Stimulated activated CD4-positive, alpha-beta T cell treated with anti-CD3 and anti-CD28 coated beads, Interleukin-1b, Interleukin-23, amount 100 ng/mL, for 4 hours (primary cell): Measurements from ENCODE around the gene UNC45B.
"Not testable (repeated sequence)": the region's sequence is repeated elsewhere in the genome, so short reads cannot be mapped to it uniquely, and the experiment has no call there.

Source experiments
- DNase-seq, 2 donors: peaks; one replicate each; pipeline ENCODE4 v3.0.0-alpha.2; 2020; ENCODE audit warnings: low read depth in 2 of 2

UNC45B gene

GRCh38 chr17:35217107-35217506, 69.5 kb downstream of the UNC45B start:
- no peak for DNase-seq

- DNase-seq, result no peak
Measured at GRCh38 chr17:35218915-35219314, 71.3 kb downstream of the UNC45B start.

GRCh38 chr17:35222452-35222851, 74.8 kb downstream of the UNC45B start:
- DNase-seq, result no peak

- DNase-seq, result no peak
Measured at GRCh38 chr17:35224436-35224835, 76.8 kb downstream of the UNC45B start.

- DNase-seq, result no peak
Measured at GRCh38 chr17:35227546-35227945, 79.9 kb downstream of the UNC45B start.

- DNase-seq, result no peak
Measured at GRCh38 chr17:35229638-35230037, 82.0 kb downstream of the UNC45B start.

- not testable (repeated sequence) for DNase-seq
Measured at GRCh38 chr17:35234315-35234714, 86.7 kb downstream of the UNC45B start.

GRCh38 chr17:35235289-35235688, 87.7 kb downstream of the UNC45B start:
- no peak for DNase-seq

GRCh38 chr17:35235917-35236316, 88.3 kb downstream of the UNC45B start:
- DNase-seq, result no peak

GRCh38 chr17:35236821-35237220, 89.2 kb downstream of the UNC45B start:
- no peak for DNase-seq

- no peak for DNase-seq
Measured at GRCh38 chr17:35238821-35239220, 91.2 kb downstream of the UNC45B start.
